SK-N-SH (cell line): ENCODE data around the gene NPFF. TPM values are rescaled to one million over a fixed set of nuclear protein-coding genes. Genes with fewer than 3 reads are reported as not detected.

Experiments
- CTCF ChIA-PET: fragments of 300-600, 350-600 bp; formaldehyde crosslinking; extraction: SDS; loops from one replicate; lab custom pipeline; 2021; lab: Yijun Ruan, JAX
- POLR2A ChIA-PET: fragments of 350-600 bp; sonication (Branson Sonifier 250); formaldehyde crosslinking; extraction: SDS; loops from one replicate; lab custom pipeline; 2020; ENCODE audit warnings: antibody characterized with exemption, inconsistent platforms; lab: Yijun Ruan, JAX
- DNase-seq: peaks from one replicate; pipeline ENCODE4 v3.0.0; 2012
- H2AFZ ChIP-seq: fragments of 200-600 bp; sonication (generic); 2 replicates; pipeline ENCODE4 v1.8.1; 2016; ENCODE audit warnings: antibody characterized with exemption, mild to moderate bottlenecking, low read depth
- H3F3A ChIP-seq: fragments of 200-600 bp; sonication (generic); replicated peaks from 2 replicates; pipeline ENCODE3; 2016; ENCODE audit warnings: antibody characterized with exemption, mild to moderate bottlenecking; ENCODE audit not compliant: insufficient read depth
- H3K27ac ChIP-seq, 2 experiments: fragments of 200-500 bp in 1 of 2; fragments of 200-600 bp in 1 of 2; sonication (Bioruptor generic) in 1 of 2; sonication (generic), shearing (Covaris generic) in 1 of 2; 2 replicates each; pipeline versions ENCODE4 v1.5.1 to v1.6.1; 2014 to 2016; ENCODE audit warnings: low read depth in 2 of 2, inconsistent platforms in 1 of 2, low read length in 1 of 2, mild to moderate bottlenecking in 1 of 2, mixed read lengths in 1 of 2
- H3K27me3 ChIP-seq: fragments of 200-600 bp; sonication (generic), shearing (Covaris generic); 2 replicates; pipeline ENCODE4 v1.6.1; 2016; ENCODE audit warnings: mixed run types; ENCODE audit not compliant: insufficient read depth
- H3K36me3 ChIP-seq, 2 experiments: fragments of 200-500 bp in 1 of 2; fragments of 200-600 bp in 1 of 2; sonication (Bioruptor generic) in 1 of 2; sonication (generic) in 1 of 2; replicated peaks in 1 of 2; 2 replicates each; pipeline versions ENCODE3 to v1.5.1; 2014 to 2016; ENCODE audit warnings: low read length in 1 of 2, mild to moderate bottlenecking in 1 of 2; ENCODE audit not compliant: insufficient read depth in 2 of 2, control insufficient read depth in 1 of 2
- H3K4me1 ChIP-seq, 2 experiments: fragments of 200-500 bp in 1 of 2; fragments of 200-600 bp in 1 of 2; sonication (Bioruptor generic) in 1 of 2; sonication (generic), shearing (Covaris generic) in 1 of 2; 2 replicates each; pipeline versions ENCODE4 v1.5.1 to v1.6.1; 2014 to 2016; ENCODE audit warnings: low read depth in 1 of 2, low read length in 1 of 2, mixed run types in 1 of 2; ENCODE audit not compliant: insufficient read depth in 2 of 2, control insufficient read depth in 1 of 2
- H3K4me2 ChIP-seq: fragments of 200-600 bp; sonication (generic), shearing (Covaris generic); 2 replicates; pipeline ENCODE4 v1.6.1; 2017; ENCODE audit warnings: mixed run types
- H3K4me3 ChIP-seq, 2 experiments: fragments of 200-500 bp in 1 of 2; fragments of 200-600 bp in 1 of 2; sonication (Bioruptor generic) in 1 of 2; sonication (generic), shearing (Covaris generic) in 1 of 2; 2 replicates each; pipeline versions ENCODE4 v1.5.1 to v1.8.1; 2014 to 2016; ENCODE audit warnings: low read depth in 2 of 2, inconsistent platforms in 1 of 2, low read length in 1 of 2, mild to moderate bottlenecking in 1 of 2, mixed read lengths in 1 of 2, moderate library complexity in 1 of 2
- H3K79me2 ChIP-seq: fragments of 200-600 bp; sonication (generic); 2 replicates; pipeline ENCODE4 v1.8.1; 2017; ENCODE audit warnings: mild to moderate bottlenecking; ENCODE audit not compliant: insufficient read depth
- H3K9ac ChIP-seq: fragments of 200-600 bp; sonication (generic); 2 replicates; pipeline ENCODE4 v1.6.1; 2017; ENCODE audit warnings: mixed run types
- H3K9me2 ChIP-seq: fragments of 200-600 bp; sonication (generic); 2 replicates; pipeline ENCODE4 v1.6.1; 2017; ENCODE audit warnings: mixed run types
- H3K9me3 ChIP-seq: fragments of 200-600 bp; sonication (generic); 2 replicates; pipeline ENCODE4 v1.6.1; 2017; ENCODE audit warnings: mixed run types, mild to moderate bottlenecking, moderate library complexity
- H4K20me1 ChIP-seq: fragments of 200-600 bp; sonication (generic); 2 replicates; pipeline ENCODE4 v1.6.1; 2017; ENCODE audit warnings: mild to moderate bottlenecking, mixed run types; ENCODE audit not compliant: insufficient read depth
- FOSL2 ChIP-seq: IDR thresholded peaks from 2 replicates; pipeline ENCODE4 v1.4.0; 2012; ENCODE audit warnings: low read depth, mild to moderate bottlenecking, moderate library complexity, borderline replicate concordance
- GABPA ChIP-seq: IDR thresholded peaks from 2 replicates; pipeline ENCODE4 v1.4.0; 2012; ENCODE audit warnings: low read depth, mild to moderate bottlenecking
- GATA2 ChIP-seq: sonication (generic); formaldehyde crosslinking; IDR thresholded peaks from 2 replicates; pipeline ENCODE4 v1.5.0; 2020; ENCODE audit warnings: mild to moderate bottlenecking, missing genetic modification reagents
- SIN3A ChIP-seq: IDR thresholded peaks from 2 replicates; pipeline ENCODE4 v1.6.1; 2012; ENCODE audit warnings: low read depth, mild to moderate bottlenecking, low read length, moderate library complexity, borderline replicate concordance
- TCF12 ChIP-seq: IDR thresholded peaks from 2 replicates; pipeline ENCODE4 v1.4.0; 2012
- WGBS: methylation state at CpG from one replicate; pipeline ENCODE4 v1.1.6; 2017; ENCODE audit warnings: low lambda C conversion rate; 5-methylcytosine and 5-hydroxymethylcytosine counted together
- polyA plus RNA-seq, 3 experiments: library from polyadenylated mRNA; depleted of rRNA; stranded (reverse); fragments of >200 nt; gene quantifications; 2 replicates each; pipeline ENCODE4 v1.2.3, GENCODE V29; 2012
- TF ChIP-seq, protein P1 (sequence below): IDR thresholded peaks from 2 replicates; pipeline ENCODE4 v1.4.0; 2012; ENCODE audit warnings: low read depth
- TF ChIP-seq, protein P2 (sequence below): fragments of 150-350 bp; IDR thresholded peaks from 2 replicates; pipeline ENCODE4 v1.6.1; 2016; ENCODE audit warnings: mild to moderate bottlenecking, low read depth, low read length
- TF ChIP-seq, protein P3 (sequence below): fragments of 150-350 bp; IDR thresholded peaks from 2 replicates; pipeline ENCODE4 v1.6.1; 2017; ENCODE audit warnings: antibody characterized with exemption, low read length, low read depth, borderline replicate concordance

NPFF gene
- polyA plus RNA-seq, 1 of the 3 experiments (the other 2 are of a cell fraction) = 0.13 TPM

DNA sequence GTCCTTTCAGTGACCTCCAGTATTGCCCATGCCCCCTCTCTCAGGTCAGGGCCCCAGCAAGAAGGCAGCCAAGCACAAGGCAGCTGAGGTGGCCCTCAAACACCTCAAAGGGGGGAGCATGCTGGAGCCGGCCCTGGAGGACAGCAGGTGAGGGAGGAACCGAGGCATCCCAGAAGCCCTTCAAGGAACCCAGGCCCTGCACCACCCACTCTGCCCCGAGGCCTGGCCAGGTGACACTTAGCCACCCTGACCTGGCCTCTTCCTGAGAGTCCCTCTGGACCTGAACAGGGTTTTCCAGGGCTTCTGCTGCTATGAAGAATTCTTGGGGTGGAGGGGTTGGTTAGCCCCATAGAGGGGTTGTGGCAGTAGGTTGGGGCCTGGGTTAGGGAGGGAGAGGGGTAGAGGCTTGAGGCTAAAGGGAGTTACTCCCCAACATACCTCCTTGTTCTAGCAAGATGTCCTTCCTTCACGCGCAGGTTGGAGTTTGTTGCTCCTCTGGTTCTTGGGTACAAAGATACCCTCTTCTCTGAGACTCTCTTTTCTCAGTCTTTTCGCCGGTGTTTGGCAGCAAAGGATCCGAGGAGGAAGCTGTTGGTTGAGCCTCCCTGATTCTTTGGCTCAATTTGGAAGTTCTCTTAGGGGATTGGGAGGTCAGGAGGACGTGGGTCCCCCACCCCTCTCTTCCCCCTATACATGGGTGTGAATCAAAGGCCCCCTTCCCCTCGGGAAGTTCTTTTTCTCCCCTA, 4.1 kb downstream of the NPFF start:
- DNase-seq = no peak
- peaks cover 23% of the 10 kb centered on the region in 2 experiments for H3K4me1 ChIP-seq
- ChIA-PET POLR2A (no interaction called here), CTCF (interaction anchor here (0.9 to 8.2 kb wide), 5 partner anchors 82 to 180 kb away, joined by 4 to 46 read pairs (median 4); partner anchors contain the start of genes AAAS and ATP5MC2)
- WGBS = 80% methylated on average over 10 of the region's 10 CpGs
- H2AFZ ChIP-seq = no peak overlapping the region
- H3K27me3 ChIP-seq = no peaks in the 10 kb centered on the region
- no peak overlapping the region; a peak in 2 of 4 replicates for H3K27ac ChIP-seq
- peaks cover 32% of the 10 kb centered on the region for H3K79me2 ChIP-seq
- no peak overlapping the region for H3K9ac ChIP-seq
- peaks cover 8 to 40% of the 10 kb centered on the region in 2 experiments for H3K36me3 ChIP-seq
- no peaks in the 10 kb centered on the region for H3K9me2 ChIP-seq
- no peak for TF ChIP-seq FOSL2
- peaks cover 33% of the 10 kb centered on the region for H3F3A ChIP-seq
- H3K4me3 ChIP-seq = no peak overlapping the region; a peak in 1 of 4 replicates
- H4K20me1 ChIP-seq = no peaks in the 10 kb centered on the region
- no peaks in the 10 kb centered on the region for H3K9me3 ChIP-seq
- H3K4me2 ChIP-seq = peak overlapping the region; percentile 96; the same call in 1 of the 2 replicates

DNA sequence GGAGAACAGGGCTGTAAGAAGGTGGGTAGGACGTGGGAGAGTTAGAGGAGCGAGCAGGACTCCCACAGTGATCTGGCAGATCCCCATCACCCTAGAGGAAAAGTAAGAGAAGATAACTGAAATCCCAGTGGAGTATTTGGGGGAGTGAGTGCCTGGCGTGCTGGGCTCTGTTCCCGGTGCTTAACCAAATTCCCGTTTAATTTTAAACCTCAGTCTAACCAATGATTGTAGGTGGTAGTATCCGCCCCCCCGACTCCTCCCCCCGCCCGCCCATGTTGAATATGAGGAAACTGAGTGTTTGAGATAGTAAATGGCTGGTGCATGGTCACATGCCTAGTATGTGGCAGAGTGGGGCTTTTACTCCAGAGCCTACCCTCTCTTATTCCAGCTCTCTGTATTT, 5.0 kb downstream of the NPFF start:
- Histone ChIP-seq H2AFZ (no peak overlapping the region), H3K27me3 (no peaks in the 10 kb centered on the region), H3K9me3 (no peaks in the 10 kb centered on the region), H3F3A (peaks cover 28% of the 10 kb centered on the region), H3K4me3 (peak overlapping the region; percentile 52 to 75), H4K20me1 (no peaks in the 10 kb centered on the region), H3K9me2 (no peaks in the 10 kb centered on the region), H3K79me2 (peaks cover 40% of the 10 kb centered on the region), H3K36me3 (peaks cover 10 to 43% of the 10 kb centered on the region in 2 experiments), H3K4me1 (peaks cover 25 to 32% of the 10 kb centered on the region in 2 experiments), H3K4me2 (peak overlapping the region; percentile 96), H3K27ac (peak overlapping the region; percentile 94 to 100; a peak in 3 of 4 replicates), H3K9ac (peak overlapping the region; percentile 93)
- WGBS = 50% methylated on average over 9 of the region's 9 CpGs
- TF ChIP-seq SIN3A (no peak), TCF12 (no peak), GABPA (no peak), GATA2 (no peak)
- TF ChIP-seq, protein P1, sequence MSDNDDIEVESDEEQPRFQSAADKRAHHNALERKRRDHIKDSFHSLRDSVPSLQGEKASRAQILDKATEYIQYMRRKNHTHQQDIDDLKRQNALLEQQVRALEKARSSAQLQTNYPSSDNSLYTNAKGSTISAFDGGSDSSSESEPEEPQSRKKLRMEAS = no peak
- TF ChIP-seq, protein P2, sequence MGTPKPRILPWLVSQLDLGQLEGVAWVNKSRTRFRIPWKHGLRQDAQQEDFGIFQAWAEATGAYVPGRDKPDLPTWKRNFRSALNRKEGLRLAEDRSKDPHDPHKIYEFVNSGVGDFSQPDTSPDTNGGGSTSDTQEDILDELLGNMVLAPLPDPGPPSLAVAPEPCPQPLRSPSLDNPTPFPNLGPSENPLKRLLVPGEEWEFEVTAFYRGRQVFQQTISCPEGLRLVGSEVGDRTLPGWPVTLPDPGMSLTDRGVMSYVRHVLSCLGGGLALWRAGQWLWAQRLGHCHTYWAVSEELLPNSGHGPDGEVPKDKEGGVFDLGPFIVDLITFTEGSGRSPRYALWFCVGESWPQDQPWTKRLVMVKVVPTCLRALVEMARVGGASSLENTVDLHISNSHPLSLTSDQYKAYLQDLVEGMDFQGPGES = no peak
- TF ChIP-seq, protein P3, sequence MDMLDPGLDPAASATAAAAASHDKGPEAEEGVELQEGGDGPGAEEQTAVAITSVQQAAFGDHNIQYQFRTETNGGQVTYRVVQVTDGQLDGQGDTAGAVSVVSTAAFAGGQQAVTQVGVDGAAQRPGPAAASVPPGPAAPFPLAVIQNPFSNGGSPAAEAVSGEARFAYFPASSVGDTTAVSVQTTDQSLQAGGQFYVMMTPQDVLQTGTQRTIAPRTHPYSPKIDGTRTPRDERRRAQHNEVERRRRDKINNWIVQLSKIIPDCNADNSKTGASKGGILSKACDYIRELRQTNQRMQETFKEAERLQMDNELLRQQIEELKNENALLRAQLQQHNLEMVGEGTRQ = no peak
- ChIA-PET POLR2A (interaction anchor here (2.4 to 2.8 kb wide), 3 partner anchors 10 to 181 kb away, joined by 15 to 18 read pairs (median 16); partner anchors contain the start of gene AAAS), CTCF (interaction anchor here (1.3 to 8.2 kb wide), 5 partner anchors 25 to 179 kb away, joined by 3 to 46 read pairs (median 9); partner anchors contain the start of gene AAAS)
- no peak for DNase-seq
